Testis (tissue), 3 donors: ENCODE measurements around the gene PEPD. TPM values are rescaled to one million over a fixed set of nuclear protein-coding genes. Genes with fewer than 3 reads are reported as not detected.

Source experiments
- DNase-seq: peaks from one replicate; pipeline ENCODE4 v3.0.0-alpha.2; 2019
- H3K27ac ChIP-seq, 2 donors: fragments of 200-600 bp; sonication (generic); one replicate each; pipeline ENCODE4 v1.5.1; 2019
- H3K27me3 ChIP-seq: fragments of 200-600 bp; sonication (generic); one replicate; pipeline ENCODE4 v1.5.1; 2019
- H3K36me3 ChIP-seq: fragments of 200-600 bp; sonication (generic); one replicate; pipeline ENCODE4 v1.5.1; 2017; ENCODE audit warnings: low read depth; ENCODE audit errors: missing control alignments
- H3K4me1 ChIP-seq: fragments of 200-600 bp; sonication (generic); one replicate; pipeline ENCODE4 v1.5.1; 2019
- H3K4me3 ChIP-seq, 2 donors: fragments of 200-600 bp; sonication (generic); one replicate each; pipeline ENCODE4 v1.5.1; 2017 to 2019
- H3K9me3 ChIP-seq: fragments of 200-600 bp; sonication (generic); one replicate; pipeline ENCODE4 v1.5.1; 2017
- CTCF ChIP-seq, 3 experiments: fragments of 450-650 bp in 2 of 3; fragments of 200-600 bp in 1 of 3; sonication (generic) in 1 of 3; IDR thresholded peaks; one replicate each; pipeline ENCODE4 v1.5.1; 2016 to 2019; ENCODE audit warnings: antibody characterized with exemption in 3 of 3, mild to moderate bottlenecking in 2 of 3, moderate library complexity in 1 of 3
- POLR2A ChIP-seq: fragments of 450-650 bp; IDR thresholded peaks from one replicate; pipeline ENCODE4 v1.6.1; 2017; ENCODE audit warnings: antibody characterized with exemption, mild to moderate bottlenecking, moderate library complexity
- WGBS, 2 donors: methylation state at CpG; one replicate each; pipeline ENCODE4 v1.1.5; 2018; 5-methylcytosine and 5-hydroxymethylcytosine counted together
- intact Hi-C: fragments of 100-400 bp; cut with DNase I; formaldehyde crosslinking; loops from one replicate; pipeline ENCODE4 v1.15.1; 2023; ENCODE audit warnings: low total_unique reads
- polyA plus RNA-seq: library from polyadenylated mRNA; stranded (reverse); fragments of 350-450 nt; fragmentation: Illumina TruSeq; extraction: RNeasy Lipid Tissue Mini Kit (QIAGEN cat#74804); gene quantifications from one replicate; pipeline ENCODE4 v1.2.3, GENCODE V29; 2014; ENCODE audit warnings: low read depth, low replicate concordance; ENCODE audit not compliant: insufficient read depth
- total RNA-seq, 2 donors: library from RNA; depleted of rRNA; stranded (reverse); fragments of >200 nt; gene quantifications; one replicate each; pipeline ENCODE4 v1.2.3, GENCODE V29; 2016

Gene PEPD
- total and polyA plus RNA-seq, 3 donors from 2014 or later: 51.1 to 87.9 (median 58.0) TPM

DNA sequence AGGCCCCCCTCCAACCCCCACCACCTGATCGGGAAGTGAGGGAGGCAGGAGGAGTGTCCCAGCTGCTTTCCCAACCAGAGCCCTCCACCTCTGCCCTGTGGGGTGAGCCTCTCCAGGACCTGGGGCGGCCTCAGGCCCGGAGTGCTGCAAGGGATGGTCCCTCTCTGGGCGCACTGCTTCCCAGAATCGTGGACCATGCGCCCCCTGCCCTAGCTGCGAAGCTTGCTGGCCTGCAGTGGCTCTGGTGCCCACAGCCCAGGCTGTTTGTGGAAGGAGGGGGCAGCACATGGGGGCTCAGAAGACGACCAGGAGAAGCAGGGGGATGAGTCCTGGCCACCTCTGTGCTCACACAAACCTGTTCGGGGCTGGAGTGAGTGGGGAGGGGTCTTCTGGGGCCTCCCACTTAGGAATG, 114.4 kb downstream of the PEPD start:
- no peaks in the 10 kb centered on the region for H3K27me3 ChIP-seq
- no peak overlapping the region for H3K4me3 ChIP-seq
- TF ChIP-seq CTCF (IDR thresholded peaks at IDR 0.05) (no peak), POLR2A (no peak)
- H3K36me3 ChIP-seq: no peaks in the 10 kb centered on the region
- H3K9me3 ChIP-seq: no peaks in the 10 kb centered on the region
- DNase-seq: no peak
- intact Hi-C loops: loop anchor here (5.0 kb wide), 1 partner anchor 170 kb away; no protein-coding TSS in a partner anchor
- WGBS, 2 donors: 40 to 57% methylated on average over 1 to 9 of the region's 9 CpGs
- H3K27ac ChIP-seq: no peak overlapping the region
- no peaks in the 10 kb centered on the region for H3K4me1 ChIP-seq

DNA sequence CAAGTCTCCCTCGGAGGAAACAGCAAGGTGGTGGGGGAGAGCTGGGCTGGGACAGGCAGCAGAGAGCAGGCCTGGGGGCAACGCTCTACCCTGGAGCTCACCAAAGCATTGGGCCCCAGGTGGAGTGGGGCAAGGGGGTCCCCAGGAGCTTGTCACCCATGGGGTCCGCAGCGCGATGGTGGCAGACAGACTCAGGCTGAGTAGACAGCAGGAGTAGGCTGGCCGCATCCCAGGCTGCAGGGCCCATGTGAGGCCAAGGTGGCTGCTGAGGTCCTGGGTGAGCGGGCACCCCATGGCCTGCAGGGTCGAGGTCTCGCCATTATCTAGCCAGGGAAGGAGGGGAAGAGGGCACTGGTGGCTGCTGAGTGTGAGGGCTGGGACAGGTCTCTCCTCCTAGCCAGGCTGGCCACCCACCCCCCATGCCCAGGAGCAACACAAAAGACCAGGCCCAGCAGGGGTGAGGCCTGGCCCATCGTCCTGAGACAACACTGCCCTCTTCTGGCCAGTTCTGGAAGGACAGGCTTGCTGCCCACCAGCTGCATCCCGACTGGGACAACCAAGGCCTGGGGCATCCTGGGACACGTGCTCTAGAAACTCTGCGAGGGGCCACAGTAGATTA, 115.0 kb downstream of the PEPD start:
- Histone ChIP-seq H3K27ac (no peak overlapping the region), H3K4me1 (no peaks in the 10 kb centered on the region), H3K27me3 (no peaks in the 10 kb centered on the region), H3K36me3 (no peaks in the 10 kb centered on the region), H3K9me3 (no peaks in the 10 kb centered on the region), H3K4me3 (no peak overlapping the region)
- WGBS, 2 donors: 65 to 86% methylated on average over 6 to 13 of the region's 13 CpGs
- intact Hi-C loops: loop anchor here (5.0 kb wide), 1 partner anchor 169 kb away; no protein-coding TSS in a partner anchor
- TF ChIP-seq POLR2A (no peak), CTCF (IDR thresholded peaks at IDR 0.05) (peak; percentile 87 to 93 (median 92))
- DNase-seq: peak; percentile 79

- Histone ChIP-seq H3K9me3 (no peaks in the 10 kb centered on the region), H3K27ac (no peak overlapping the region), H3K36me3 (no peaks in the 10 kb centered on the region), H3K4me1 (no peaks in the 10 kb centered on the region), H3K4me3 (no peak overlapping the region), H3K27me3 (no peaks in the 10 kb centered on the region)
- intact Hi-C loops: loop anchor here (5.0 kb wide), 1 partner anchor 169 kb away; no protein-coding TSS in a partner anchor
- DNase-seq: no peak
- 84 to 88% methylated on average over 26 to 33 of the region's 34 CpGs for WGBS, 2 donors
- TF ChIP-seq POLR2A (no peak), CTCF (IDR thresholded peaks at IDR 0.05) (no peak)
Measured at GRCh38 chr19:33405553-33406461, 115.8 kb downstream of the PEPD start.

DNA sequence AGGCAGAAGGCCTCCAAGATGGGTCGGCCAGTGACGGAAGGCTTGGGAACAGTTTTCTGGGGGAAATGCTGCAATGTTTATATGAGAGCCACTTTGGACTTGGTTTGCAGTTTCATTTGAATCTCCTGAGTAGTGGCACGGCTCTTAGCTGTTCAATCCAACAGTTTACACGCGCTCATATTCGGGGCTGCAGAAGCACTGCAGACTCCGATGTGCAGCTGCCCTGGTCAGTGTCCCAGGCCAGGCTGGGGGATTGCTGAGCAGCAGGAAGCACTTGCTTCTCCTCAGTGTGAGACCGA, 116.4 kb downstream of the PEPD start:
- intact Hi-C loops: loop anchor here (5.0 kb wide), 1 partner anchor 168 kb away; no protein-coding TSS in a partner anchor
- H3K4me3 ChIP-seq: no peak overlapping the region
- no peaks in the 10 kb centered on the region for H3K36me3 ChIP-seq
- TF ChIP-seq POLR2A: no peak
- no peak for TF ChIP-seq CTCF (IDR thresholded peaks at IDR 0.05)
- H3K9me3 ChIP-seq: no peaks in the 10 kb centered on the region
- DNase-seq: no peak
- no peaks in the 10 kb centered on the region for H3K27me3 ChIP-seq
- H3K4me1 ChIP-seq: no peaks in the 10 kb centered on the region
- 80 to 84% methylated on average over 8 of the region's 8 CpGs for WGBS, 2 donors
- H3K27ac ChIP-seq: no peak overlapping the region
